Endothelial cell (in vitro differentiated cells): Measurements from ENCODE around the gene EPB41L1. TPM values are rescaled to one million over a fixed set of nuclear protein-coding genes. Genes with fewer than 3 reads are reported as not detected.

Experiments
- DNase-seq: peaks from one replicate; pipeline ENCODE4 v3.0.0; 2021; ENCODE audit warnings: low spot score
- H3K27ac Mint-ChIP-seq: one replicate; pipeline ENCODE4 v1.8.0; 2021; ENCODE audit warnings: mixed read lengths, inconsistent platforms; ENCODE audit not compliant: unreplicated experiment
- H3K27me3 Mint-ChIP-seq: one replicate; pipeline ENCODE4 v1.8.0; 2021; ENCODE audit warnings: mild to moderate bottlenecking, moderate library complexity, mixed read lengths, inconsistent platforms; ENCODE audit not compliant: unreplicated experiment
- H3K36me3 Mint-ChIP-seq: one replicate; pipeline ENCODE4 v1.8.0; 2021; ENCODE audit warnings: mild to moderate bottlenecking, low read depth, mixed read lengths, inconsistent platforms; ENCODE audit not compliant: unreplicated experiment
- H3K4me1 Mint-ChIP-seq: one replicate; pipeline ENCODE4 v1.8.0; 2021; ENCODE audit warnings: mild to moderate bottlenecking, mixed read lengths, inconsistent platforms; ENCODE audit not compliant: unreplicated experiment
- H3K4me3 Mint-ChIP-seq: one replicate; pipeline ENCODE4 v1.8.0; 2021; ENCODE audit warnings: mild to moderate bottlenecking, mixed read lengths, inconsistent platforms; ENCODE audit not compliant: unreplicated experiment
- H3K9me3 Mint-ChIP-seq: one replicate; pipeline ENCODE4 v1.8.0; 2021; ENCODE audit warnings: mixed read lengths, inconsistent platforms; ENCODE audit not compliant: unreplicated experiment
- total RNA-seq: library from RNA; stranded (reverse); fragmentation: NEBNext Ultra II Directional; extraction: Animal tissue kit (Norgen Biotek cat#: 25700); gene quantifications from one replicate; pipeline ENCODE4 v1.2.1, GENCODE V29; 2021; ENCODE audit not compliant: unreplicated experiment
- TF ChIP-seq, protein P1 (sequence below): fragments of 200-600 bp; sonication (generic); IDR thresholded peaks from one replicate; pipeline ENCODE4 v1.5.0; 2021; ENCODE audit warnings: antibody characterized with exemption; ENCODE audit not compliant: unreplicated experiment

The EPB41L1 gene
- total RNA-seq, 1 donor from 2014 or later, result 19.3 TPM

DNA sequence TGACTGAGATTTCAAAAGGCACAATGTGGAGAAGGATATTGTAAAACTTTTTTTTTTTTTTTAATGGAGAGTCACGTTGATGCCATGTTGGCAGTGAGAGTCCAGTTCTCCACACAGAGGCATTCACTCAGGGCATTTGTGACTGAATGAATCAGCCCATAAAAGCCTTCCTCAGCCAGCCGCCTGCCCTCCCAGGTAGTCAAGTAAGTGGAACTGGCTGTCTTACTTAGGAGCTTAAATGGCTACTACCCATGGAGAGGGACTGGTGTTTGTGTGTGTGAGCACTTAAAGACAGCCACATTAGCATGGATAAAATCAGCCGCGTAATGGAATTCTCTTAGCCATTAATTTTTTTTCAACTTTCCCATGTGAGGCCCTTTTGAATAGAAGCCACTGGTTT, 94.3 kb downstream of the EPB41L1 start:
- Mint-ChIP-seq H3K9me3 (no peaks in the 10 kb centered on the region), H3K36me3 (peaks cover 27% of the 10 kb centered on the region), H3K27me3 (peaks cover 2% of the 10 kb centered on the region), H3K27ac (no peak overlapping the region), H3K4me3 (no peak overlapping the region), H3K4me1 (peaks cover 12% of the 10 kb centered on the region)
- DNase-seq, result no peak
- TF ChIP-seq, protein P1, sequence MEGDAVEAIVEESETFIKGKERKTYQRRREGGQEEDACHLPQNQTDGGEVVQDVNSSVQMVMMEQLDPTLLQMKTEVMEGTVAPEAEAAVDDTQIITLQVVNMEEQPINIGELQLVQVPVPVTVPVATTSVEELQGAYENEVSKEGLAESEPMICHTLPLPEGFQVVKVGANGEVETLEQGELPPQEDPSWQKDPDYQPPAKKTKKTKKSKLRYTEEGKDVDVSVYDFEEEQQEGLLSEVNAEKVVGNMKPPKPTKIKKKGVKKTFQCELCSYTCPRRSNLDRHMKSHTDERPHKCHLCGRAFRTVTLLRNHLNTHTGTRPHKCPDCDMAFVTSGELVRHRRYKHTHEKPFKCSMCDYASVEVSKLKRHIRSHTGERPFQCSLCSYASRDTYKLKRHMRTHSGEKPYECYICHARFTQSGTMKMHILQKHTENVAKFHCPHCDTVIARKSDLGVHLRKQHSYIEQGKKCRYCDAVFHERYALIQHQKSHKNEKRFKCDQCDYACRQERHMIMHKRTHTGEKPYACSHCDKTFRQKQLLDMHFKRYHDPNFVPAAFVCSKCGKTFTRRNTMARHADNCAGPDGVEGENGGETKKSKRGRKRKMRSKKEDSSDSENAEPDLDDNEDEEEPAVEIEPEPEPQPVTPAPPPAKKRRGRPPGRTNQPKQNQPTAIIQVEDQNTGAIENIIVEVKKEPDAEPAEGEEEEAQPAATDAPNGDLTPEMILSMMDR, result no peak

DNA sequence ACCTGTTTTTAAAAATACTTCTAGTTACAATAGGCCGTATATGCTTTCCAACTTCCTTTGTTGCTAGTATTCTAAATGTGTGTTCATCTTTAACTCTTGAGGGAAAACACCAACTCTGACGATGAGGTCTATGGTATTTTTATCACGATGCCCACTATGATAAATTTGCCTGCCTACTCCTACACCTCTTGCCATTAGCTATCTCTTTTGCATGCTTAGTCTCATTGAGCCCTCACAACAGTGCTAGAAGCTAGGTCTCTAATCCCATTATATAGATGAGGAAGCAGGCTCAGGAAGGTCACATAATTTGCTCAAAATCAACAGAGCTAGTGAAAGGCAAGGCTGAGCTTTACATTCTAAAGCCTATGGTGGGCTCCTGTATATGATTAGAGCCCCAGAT, 94.9 kb downstream of the EPB41L1 start:
- Mint-ChIP-seq H3K4me1 (peaks cover 12% of the 10 kb centered on the region), H3K4me3 (no peak overlapping the region)

DNA sequence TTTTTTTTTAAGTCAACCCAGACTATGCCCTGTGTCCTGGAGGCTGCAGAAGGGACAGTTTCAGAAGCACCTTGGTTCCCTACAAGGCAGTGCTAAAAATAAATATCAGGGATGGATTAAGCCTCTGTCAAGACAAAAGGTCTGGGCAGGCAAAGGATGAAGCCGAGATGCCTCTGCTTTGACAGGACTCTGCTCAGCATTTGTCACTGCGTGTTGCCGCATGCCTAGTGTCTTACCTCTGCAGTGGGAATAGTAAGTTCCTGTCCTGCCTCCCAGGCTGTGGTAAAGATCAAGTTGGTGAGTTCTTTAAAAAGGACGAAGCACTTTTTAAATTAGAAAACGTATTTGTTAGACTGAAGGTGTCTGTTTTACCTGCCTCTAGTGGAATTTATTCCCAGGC, 96.9 kb downstream of the EPB41L1 start:
- no peak for DNase-seq
- no peak overlapping the region for H3K4me3 Mint-ChIP-seq
- H3K9me3 Mint-ChIP-seq, result no peaks in the 10 kb centered on the region
- H3K27ac Mint-ChIP-seq, result no peak overlapping the region
- H3K27me3 Mint-ChIP-seq, result no peaks in the 10 kb centered on the region
- H3K36me3 Mint-ChIP-seq, result peaks cover 19% of the 10 kb centered on the region
- TF ChIP-seq, protein P1, result no peak
- peaks cover 12% of the 10 kb centered on the region for H3K4me1 Mint-ChIP-seq

More for the DNA sequence above, 94.9 kb downstream of the EPB41L1 start:
- Mint-ChIP-seq H3K27me3 (peaks cover 2% of the 10 kb centered on the region), H3K27ac (no peak overlapping the region), H3K36me3 (peaks cover 27% of the 10 kb centered on the region), H3K9me3 (no peaks in the 10 kb centered on the region)
- TF ChIP-seq, protein P1, result no peak
- no peak for DNase-seq

DNA sequence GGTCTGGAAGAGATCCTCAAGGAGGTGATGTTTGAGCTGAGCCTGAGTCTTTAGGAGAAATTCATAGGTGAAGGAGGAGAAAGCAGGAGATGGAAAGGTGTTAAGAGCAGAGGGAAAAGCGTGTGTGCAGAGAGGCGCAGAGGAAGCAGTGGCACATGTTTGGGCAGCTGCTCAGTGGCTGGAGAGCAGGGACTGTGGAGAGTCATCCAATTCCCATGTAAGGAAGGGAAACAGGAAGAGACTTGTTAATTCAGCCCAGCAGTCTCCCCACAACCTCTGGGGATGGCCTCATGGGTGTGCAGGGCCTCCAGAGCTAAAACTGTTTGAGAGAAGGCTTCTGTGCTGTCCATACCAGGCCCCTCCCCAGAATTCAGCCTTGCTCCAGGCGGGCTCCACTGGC, 98.0 kb downstream of the EPB41L1 start:
- peaks cover 12% of the 10 kb centered on the region for H3K4me1 Mint-ChIP-seq
- no peaks in the 10 kb centered on the region for H3K9me3 Mint-ChIP-seq
- H3K4me3 Mint-ChIP-seq, result peak overlapping the region; percentile 32
- no peak for DNase-seq
- TF ChIP-seq, protein P1, result no peak
- peaks cover 14% of the 10 kb centered on the region for H3K36me3 Mint-ChIP-seq
- H3K27me3 Mint-ChIP-seq, result no peaks in the 10 kb centered on the region
- no peak overlapping the region for H3K27ac Mint-ChIP-seq

DNA sequence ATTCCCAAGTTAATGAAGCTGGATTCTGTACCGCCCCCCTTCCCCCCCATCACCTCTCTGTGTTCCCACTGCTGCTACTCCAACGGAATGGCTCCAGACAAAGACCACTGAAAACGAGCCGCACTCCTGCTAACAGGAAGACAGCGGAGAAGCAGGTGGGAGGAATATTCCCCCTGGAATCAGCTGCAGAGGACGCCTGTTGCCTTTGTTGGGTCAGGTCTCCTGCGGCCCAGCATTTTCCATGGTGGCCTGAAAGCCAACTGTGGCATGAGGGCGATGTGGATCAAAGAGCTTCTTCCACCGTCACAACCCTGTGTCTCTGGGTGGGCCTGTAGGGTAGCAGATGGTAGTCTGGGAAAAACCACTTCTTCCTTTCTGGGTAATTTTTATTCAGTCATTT, 98.5 kb downstream of the EPB41L1 start:
- Mint-ChIP-seq H3K4me1 (peaks cover 12% of the 10 kb centered on the region), H3K27ac (peak overlapping the region; percentile 31), H3K4me3 (no peak overlapping the region), H3K36me3 (peaks cover 11% of the 10 kb centered on the region), H3K9me3 (no peaks in the 10 kb centered on the region), H3K27me3 (no peaks in the 10 kb centered on the region)
- TF ChIP-seq, protein P1, result no peak
- DNase-seq, result no peak
